Measurements from ENCODE around the gene FITM2. TPM values are rescaled to one million over a fixed set of nuclear protein-coding genes. Genes with fewer than 3 reads are reported as not detected.

Gene FITM2
- polyA plus RNA-seq, 1 donor, result 9.6 TPM

DNA sequence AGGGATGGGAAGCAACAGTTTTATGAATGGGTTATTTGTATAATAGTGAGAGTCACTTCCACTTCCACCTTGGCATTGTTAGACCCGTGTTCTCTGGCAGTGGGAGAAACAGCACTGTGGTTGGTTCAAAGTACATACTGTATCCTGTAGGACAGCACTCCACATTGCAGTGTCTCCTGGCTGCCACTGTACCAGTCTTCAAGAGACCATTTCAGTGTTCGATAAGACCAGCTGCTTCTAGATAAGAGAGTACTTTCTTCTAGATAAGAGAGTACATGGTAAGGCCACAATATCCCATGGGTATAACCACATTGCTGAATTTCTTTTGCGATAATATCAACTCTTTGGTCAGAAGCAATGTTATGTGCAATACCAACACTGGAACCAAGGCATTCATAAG lies 28.8 kb downstream of the FITM2 start:
- no peak for DNase-seq

DNA sequence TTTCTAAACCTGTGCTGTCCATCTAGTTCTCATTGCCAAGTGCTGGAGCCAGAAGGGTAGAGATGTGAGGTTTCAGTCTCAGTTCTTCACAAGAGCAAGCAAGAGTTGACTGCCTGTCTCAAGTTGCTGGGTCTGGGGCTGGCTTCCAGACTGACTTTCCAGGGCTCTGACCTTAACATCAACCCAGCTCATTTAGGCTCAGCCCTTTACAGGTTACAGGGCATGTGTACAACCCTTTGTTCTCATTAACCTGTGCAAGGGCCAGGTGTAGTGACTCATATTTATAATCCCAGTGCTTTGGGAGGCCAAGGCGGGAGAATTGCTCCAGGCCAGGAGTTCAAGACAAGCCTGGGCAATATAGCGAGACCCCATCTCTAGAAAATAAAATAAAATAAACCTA lies 30.6 kb downstream of the FITM2 start:
- no peak for DNase-seq

DNA sequence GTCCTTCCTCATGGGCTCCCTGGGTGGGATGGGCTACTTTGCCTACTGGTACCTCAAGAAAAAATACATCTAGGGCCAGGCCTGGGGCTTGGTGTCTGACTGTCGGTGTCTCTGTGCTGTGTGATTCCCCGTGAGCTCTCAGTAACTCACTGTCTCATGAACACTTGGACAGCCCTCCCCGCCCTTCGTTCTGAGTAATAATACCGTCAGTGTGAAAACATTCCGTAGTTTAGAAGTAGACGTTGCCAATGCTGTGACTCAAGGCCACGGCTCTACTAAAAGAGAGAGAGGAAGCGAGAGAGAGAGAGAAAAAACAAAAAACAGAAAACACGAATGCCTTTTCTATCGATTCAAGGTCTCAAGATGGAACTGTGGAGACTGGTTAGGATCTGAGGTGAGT lies 31.8 kb downstream of the FITM2 start:
- DNase-seq, result no peak

DNA sequence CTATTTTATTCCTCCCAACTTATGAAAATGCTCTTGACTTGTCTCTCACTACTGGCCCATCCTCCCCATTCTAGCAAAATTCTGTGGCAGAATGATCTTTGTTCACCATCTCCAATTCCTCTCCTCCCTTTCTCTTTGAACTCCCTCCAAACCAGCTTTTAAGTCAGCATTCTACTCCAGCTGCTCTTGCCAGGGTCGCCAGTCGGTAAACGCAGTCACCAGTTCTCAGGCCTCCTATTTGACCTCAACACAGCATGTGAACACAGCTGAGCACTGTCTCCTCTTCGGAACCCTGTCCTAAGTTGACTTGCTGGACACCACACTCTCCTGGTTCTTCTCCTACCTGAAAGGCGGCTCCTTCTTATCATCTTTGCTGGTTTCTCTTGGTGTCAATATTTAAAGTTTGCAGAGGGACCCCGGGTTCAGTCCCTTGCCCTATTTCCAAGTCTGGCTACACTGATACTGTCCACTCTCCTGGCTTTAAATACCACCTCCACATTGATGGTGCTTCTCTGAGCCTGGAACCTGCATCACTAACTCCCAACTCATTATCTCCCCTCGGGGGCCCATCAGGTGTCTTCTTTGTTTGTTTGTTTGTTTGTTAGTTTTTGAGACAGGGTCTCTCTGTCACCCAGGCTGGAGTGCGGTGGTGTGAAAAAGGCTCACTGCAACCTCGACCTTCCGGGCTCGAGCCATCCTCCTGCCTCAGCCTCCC lies 36.5 kb downstream of the FITM2 start:
- no peak for DNase-seq

DNA sequence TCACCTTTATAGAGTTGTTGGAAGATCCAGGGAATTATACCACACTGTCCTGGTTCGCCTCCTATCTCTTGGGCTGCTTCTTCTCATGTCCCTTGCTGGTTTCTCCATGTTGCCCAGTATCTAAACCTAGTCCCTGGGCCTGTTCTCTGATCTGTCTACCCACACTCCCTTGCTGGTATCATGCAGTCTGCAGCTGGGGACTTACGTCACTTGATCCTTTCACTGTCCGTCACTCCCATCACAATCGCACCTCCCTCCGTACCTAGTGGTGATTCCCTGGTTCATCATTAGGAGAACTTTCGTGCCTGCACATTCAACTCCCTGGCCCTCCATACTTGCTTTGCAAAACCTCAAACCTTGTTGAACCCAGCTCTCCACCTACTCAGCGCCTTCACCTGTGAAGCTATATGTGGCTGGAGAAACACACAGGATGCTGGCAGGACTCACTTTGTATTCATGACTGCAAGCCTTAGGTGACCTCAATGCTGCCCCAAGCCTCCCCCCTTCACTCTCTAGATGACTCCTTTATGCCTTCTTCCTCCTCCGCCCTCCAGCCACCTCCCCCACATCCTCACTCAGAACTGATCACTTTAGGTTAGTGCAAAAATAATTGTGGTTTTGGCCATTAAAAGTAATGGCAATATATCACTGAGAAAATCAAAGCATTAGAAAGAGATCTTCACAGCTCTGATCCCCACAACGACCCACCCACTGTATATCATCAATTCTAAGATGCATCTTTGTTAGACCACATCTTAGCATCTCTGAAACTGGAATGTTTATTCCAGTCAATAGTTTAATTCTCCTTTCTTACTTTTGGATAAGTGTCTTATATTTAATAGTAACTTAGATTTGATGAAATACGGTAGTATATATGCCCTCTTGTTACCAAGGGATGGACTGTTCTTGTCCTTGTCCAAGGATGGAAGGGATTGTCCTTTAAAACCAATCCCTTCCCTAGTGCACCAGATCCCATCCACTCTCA lies 37.5 kb downstream of the FITM2 start:
- no peak for DNase-seq

DNA sequence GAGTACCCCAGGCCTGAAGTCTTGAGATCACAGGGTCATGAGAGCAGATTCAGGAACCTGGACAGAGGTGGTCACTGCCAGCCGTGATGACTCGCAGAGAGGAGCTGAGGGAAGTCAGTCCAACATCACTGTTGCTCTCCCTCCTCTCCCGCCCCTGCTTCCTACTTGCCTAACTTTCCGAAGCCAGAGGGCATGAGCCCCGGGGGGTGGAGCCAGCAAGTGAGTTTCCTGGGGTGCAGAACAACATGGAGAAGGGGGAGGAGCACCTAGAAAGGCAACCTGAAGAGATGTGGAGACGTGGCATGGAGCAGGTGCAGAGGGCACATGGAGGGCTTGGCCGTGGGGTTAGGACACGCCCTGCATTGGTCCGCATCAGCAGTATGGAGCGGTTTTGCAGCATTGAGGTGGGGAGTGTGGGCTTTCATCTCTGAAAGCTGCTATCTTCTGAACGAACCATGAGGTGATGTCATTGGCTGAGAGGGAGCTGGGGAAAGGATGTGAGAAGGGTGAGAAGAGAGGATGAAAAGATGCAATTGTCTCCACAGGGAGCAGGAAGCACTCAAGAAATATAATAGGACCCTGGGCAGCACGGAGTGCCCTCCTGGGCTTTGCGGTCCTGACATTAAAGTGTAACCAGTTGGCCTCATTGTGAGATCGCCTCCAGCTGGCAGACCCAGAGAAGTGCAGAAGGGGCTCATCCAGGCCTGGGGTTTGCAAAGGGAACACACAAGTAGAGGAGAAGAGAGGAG lies 38.9 kb downstream of the FITM2 start:
- no peak for DNase-seq

DNA sequence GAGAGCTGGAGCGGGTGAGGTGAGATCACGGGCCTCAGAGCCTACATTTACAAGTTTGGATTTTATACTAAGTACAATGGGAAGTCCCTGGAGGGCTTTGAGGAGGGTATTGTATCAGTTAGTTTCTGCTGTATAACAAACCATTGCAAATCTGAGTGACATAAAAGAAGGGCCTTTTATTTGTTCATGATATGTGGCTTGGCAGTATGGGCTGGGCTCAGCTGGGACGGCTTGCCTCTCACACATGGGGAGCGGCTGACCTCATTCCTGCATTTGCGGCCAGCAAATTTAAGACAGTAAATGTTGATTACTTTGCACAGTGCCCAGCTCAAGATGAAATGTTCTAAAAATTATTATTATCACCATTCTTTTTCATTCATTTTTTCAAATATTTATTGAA lies 42.2 kb downstream of the FITM2 start:
- DNase-seq, result no peak

DNA sequence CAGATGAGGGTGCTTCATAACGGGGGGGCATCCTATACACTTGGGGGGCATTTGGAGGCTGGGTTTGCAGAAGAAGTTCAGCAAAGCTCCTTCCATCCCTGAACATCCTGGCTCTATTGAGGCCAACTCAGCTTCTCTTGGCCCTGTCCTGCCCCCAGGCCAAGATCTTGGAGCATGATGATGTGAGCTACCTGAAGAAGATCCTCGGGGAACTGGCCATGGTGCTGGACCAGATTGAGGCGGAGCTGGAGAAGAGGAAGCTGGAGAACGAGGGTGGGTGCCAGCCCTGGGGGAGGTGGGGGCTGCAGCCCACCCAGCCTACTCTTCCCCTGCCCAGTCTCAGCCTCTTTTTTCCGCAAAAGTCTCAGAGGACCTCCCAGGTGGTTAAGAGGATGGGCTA lies 46.7 kb downstream of the FITM2 start:
- no peak for DNase-seq

DNA sequence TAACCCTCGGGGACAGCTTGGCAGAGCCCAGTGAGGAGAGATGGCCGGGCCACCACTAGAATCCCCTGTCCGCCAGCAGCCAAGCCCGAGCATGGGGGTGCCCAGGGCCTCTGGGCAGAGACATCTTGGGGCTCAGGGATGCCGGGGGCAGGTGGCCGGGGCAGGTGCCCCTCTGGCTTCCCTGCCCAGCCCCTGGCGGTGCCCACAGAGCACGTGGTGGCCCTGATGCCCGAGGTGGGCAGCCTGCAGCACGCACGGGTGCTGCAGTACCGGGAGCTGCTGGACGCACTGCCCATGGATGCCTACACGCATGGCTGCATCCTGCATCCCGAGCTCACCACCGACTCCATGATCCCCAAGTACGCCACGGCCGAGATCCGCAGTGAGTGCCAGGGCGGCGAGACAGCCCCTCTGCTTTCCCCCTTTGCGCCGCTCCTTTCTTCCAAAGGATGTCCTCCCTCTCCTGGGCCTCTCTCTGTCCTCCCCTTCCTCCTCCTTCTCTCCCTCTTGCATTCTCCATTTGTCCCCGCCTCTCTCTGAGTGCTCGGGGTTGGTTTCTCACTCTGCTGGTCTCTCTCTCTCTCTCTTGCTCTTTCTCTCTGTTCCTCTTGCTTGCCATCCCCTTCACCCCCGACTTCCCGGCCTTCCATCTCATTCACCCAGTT lies 52.6 kb downstream of the FITM2 start:
- no peak for DNase-seq

DNA sequence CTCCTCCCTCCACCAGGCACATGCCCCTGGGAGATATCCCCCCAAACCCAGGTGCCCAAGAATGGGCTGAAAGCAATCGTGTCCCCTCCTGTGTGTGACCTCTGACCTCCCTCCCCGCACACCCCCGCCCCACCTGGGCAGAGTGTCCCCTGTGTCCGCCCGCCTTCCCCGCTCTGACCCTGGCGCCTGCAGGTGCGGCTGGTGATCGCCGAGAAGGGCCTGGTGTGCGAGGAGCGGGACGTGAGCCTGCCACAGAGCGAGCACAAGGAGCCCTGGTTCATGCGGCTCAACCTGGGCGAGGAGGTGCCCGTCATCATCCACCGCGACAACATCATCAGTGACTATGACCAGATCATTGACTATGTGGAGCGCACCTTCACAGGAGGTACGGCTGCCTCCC lies 54.0 kb downstream of the FITM2 start:
- DNase-seq, result no peak

DNA sequence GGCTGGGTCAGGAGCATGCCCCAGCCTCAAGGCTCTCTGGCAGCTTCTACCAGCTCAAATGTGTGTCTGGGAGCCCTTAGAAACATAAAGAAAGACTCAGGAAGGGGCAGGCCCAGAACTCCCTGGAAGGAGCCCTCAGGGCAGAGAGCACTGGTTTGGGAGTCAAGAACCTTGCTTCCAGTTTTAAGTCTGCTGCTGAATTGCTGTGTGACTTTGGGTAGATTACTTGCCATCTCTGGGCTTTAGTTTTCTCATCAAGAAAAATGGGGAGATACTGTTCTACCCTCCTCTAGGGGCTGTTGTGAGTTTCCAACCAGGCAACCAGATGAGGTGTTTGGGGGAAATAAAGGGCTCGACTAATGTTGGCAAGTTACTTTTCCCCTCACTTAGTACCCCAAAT lies 55.1 kb downstream of the FITM2 start:
- no peak for DNase-seq

DNA sequence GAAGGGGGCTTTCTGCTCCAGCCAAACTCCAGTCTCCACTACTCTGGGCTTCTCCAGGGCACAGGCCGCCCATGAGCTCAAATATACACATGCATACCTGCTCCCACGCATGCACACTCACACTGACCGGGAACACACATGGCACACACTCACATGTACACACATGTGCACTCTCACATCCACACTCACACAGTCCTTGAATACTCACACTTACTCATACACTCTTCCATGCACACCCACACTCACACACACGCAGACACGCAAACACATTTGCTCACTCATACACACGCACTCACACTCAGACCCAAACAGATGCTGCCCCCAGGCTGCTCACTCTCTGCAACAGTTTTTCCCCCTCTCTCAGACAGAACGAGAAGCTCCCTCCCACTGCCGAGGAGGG lies 56.9 kb downstream of the FITM2 start:
- DNase-seq, result no peak

DNA sequence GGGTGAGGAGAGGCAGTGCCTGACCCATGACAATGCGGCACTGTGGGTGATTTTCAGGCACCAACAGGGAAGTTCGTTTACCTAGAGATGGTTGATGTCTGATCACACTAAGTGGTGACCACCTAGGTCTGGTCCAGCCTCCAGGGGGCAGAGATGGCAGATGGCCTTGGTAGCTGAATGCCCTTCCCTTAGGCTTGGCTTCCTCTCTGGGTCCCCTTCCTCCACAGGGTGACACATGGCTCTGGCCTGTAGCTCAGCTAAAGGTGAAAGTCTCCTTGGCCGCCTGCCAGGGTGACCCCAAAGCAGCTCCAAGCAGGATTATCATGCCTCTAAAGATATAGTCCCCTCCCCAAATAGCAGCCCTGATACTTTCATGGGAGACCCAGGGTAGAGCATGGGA lies 57.5 kb downstream of the FITM2 start:
- no peak for DNase-seq

Other genes with a start within 250 kb of the FITM2 start
- 1.4 TPM for gene JPH2, start 124.0 kb downstream of the FITM2 start, polyA plus RNA-seq (ENCODE audit: insufficient read length)
- 54.8 TPM for gene OSER1, start 100.4 kb downstream of the FITM2 start, polyA plus RNA-seq (ENCODE audit: insufficient read length)
- 0.53 TPM for gene GDAP1L1, start 63.9 kb downstream of the FITM2 start, polyA plus RNA-seq (ENCODE audit: insufficient read length)
- 0.73 TPM for gene R3HDML, start 25.8 kb upstream of the FITM2 start, polyA plus RNA-seq (ENCODE audit: insufficient read length)
- gene HNF4A, start 44.5 kb upstream of the FITM2 start, polyA plus RNA-seq (ENCODE audit: insufficient read length), result 57.9 TPM
- 15.7 TPM for gene TTPAL, start 164.7 kb upstream of the FITM2 start, polyA plus RNA-seq (ENCODE audit: insufficient read length)
- 68.4 TPM for gene SERINC3, start 210.9 kb upstream of the FITM2 start, polyA plus RNA-seq (ENCODE audit: insufficient read length)